ENCODE results near the gene SSH2. TPM values are rescaled to one million over a fixed set of nuclear protein-coding genes. Genes with fewer than 3 reads are reported as not detected.

The SSH2 gene
- total RNA-seq, 1 experiment from 2014 or later: 14.6 TPM

DNA sequence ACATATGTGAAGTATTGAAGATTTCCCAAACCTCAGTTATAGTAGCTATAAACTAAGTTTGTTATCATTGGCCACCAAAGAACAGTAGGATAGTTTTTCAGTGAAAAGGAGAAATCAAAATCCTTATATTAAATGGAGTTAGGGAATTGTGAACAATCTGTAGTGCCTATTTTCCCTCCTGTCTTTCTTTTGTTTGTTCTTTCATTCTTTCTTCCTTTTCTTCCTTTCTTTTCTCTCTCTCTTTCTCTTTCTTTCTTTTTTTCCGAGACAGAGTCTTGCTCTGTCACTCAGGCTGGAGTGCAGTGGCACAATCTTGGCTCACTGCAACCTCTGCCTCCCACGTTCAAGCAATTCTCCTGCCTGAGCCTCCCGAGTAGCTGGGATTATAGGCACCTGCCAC, 48.8 kb downstream of the SSH2 start:
- Histone ChIP-seq H3K79me2 (ENCODE audit: insufficient read depth, low read length) (no peaks in the 10 kb centered on the region; the same call in 1 of the 2 replicates), H3K4me1 (ENCODE audit: insufficient read depth, low read length) (no peaks in the 10 kb centered on the region), H4K20me1 (ENCODE audit: control insufficient read depth, insufficient read depth, insufficient read length) (no peaks in the 10 kb centered on the region), H2AFZ (ENCODE audit: low read length) (no peak overlapping the region), H3K23me2 (ENCODE audit: insufficient read length, low read depth, low read length, poor library complexity, severe bottlenecking) (no peaks in the 10 kb centered on the region), H2BK5ac (ENCODE audit: insufficient read length, low read length) (no peak overlapping the region), H3K14ac (ENCODE audit: insufficient read depth, low read length) (no peak overlapping the region), H2AK5ac (ENCODE audit: insufficient read length, low read length) (no peak overlapping the region), H3K4me2 (ENCODE audit: insufficient read depth, insufficient read length, low read length) (no peak overlapping the region), H3T11ph (ENCODE audit: low read length) (no peak overlapping the region), H4K8ac (replicated peaks; ENCODE audit: insufficient read length, low read depth, low read length) (no peak overlapping the region), H3K9ac (ENCODE audit: extremely low read depth, insufficient read length, low read length) (no peak overlapping the region), H3K9me3 (ENCODE audit: control insufficient read depth, low read depth, low read length) (no peaks in the 10 kb centered on the region), H4K91ac (ENCODE audit: insufficient read length, low read depth, low read length) (no peak overlapping the region), H2BK12ac (ENCODE audit: insufficient read length, low read depth, low read length) (no peak overlapping the region), H3K18ac (ENCODE audit: insufficient read length, low read depth, low read length) (no peak overlapping the region), H3K27ac (ENCODE audit: insufficient read length, low read depth, low read length) (no peak overlapping the region), H4K5ac (ENCODE audit: insufficient read length, low read depth, low read length) (no peak overlapping the region), H3K27me3 (ENCODE audit: insufficient read depth, low read length) (no peaks in the 10 kb centered on the region), H3K79me1 (ENCODE audit: insufficient read depth, low read depth, low read length, poor library complexity, severe bottlenecking) (no peaks in the 10 kb centered on the region), H3K23ac (ENCODE audit: insufficient read length, low read depth, low read length) (no peak overlapping the region), H3K4ac (ENCODE audit: low read depth, low read length) (no peak overlapping the region), H2BK15ac (ENCODE audit: low read depth, low read length) (no peak overlapping the region), H2BK120ac (ENCODE audit: low read depth, low read length, poor library complexity, severe bottlenecking) (no peak overlapping the region), H2BK20ac (ENCODE audit: low read depth, low read length, poor library complexity, severe bottlenecking) (no peak overlapping the region), H3K56ac (ENCODE audit: insufficient read length, low read depth, low read length) (no peak overlapping the region)
- TF ChIP-seq, protein P1, sequence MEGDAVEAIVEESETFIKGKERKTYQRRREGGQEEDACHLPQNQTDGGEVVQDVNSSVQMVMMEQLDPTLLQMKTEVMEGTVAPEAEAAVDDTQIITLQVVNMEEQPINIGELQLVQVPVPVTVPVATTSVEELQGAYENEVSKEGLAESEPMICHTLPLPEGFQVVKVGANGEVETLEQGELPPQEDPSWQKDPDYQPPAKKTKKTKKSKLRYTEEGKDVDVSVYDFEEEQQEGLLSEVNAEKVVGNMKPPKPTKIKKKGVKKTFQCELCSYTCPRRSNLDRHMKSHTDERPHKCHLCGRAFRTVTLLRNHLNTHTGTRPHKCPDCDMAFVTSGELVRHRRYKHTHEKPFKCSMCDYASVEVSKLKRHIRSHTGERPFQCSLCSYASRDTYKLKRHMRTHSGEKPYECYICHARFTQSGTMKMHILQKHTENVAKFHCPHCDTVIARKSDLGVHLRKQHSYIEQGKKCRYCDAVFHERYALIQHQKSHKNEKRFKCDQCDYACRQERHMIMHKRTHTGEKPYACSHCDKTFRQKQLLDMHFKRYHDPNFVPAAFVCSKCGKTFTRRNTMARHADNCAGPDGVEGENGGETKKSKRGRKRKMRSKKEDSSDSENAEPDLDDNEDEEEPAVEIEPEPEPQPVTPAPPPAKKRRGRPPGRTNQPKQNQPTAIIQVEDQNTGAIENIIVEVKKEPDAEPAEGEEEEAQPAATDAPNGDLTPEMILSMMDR (conservative IDR thresholded peaks at IDR 0.05): no peak
- WGBS (ENCODE audit: extremely low coverage, insufficient read length, low lambda C conversion rate): no CpG with 5 or more reads among the region's 3 CpGs
- H3K4me3 Mint-ChIP-seq: no peak overlapping the region
- no peaks in the 10 kb centered on the region for H3K36me3 Mint-ChIP-seq (ENCODE audit: insufficient read depth in 1 of 3, low read depth in 3 of 3)
- no peak for DNase-seq
- H3K4me1 Mint-ChIP-seq: peaks cover 4 to 5% of the 10 kb centered on the region in 2 experiments
- H3K9me3 Mint-ChIP-seq: no peaks in the 10 kb centered on the region; a peak in 1 of 5 replicates
- H3K27ac Mint-ChIP-seq: no peak overlapping the region
- H3K27me3 Mint-ChIP-seq (ENCODE audit: low read depth): no peaks in the 10 kb centered on the region

All from H9 (cell line).